HG03159 (cell line): ENCODE results near the gene SH2D7.
"Not testable (repeated sequence)": the region's sequence is repeated elsewhere in the genome, so short reads cannot be mapped to it uniquely, and the experiment has no call there.

Source experiments
- ATAC-seq: cut with Tn5 transposase; IDR thresholded peaks from one replicate; pipeline ENCODE4 v1.9.1; 2021; ENCODE audit warnings: mild to moderate bottlenecking, moderate library complexity; ENCODE audit not compliant: unreplicated experiment

Gene SH2D7

GRCh38 chr15:78133801-78134200 lies 41.4 kb downstream of the SH2D7 start:
- ATAC-seq = no peak

- ATAC-seq = no peak
Observed at GRCh38 chr15:78139578-78139977, 47.2 kb downstream of the SH2D7 start.

GRCh38 chr15:78140292-78140691 lies 47.9 kb downstream of the SH2D7 start:
- ATAC-seq = no peak

- ATAC-seq = no peak
Observed at GRCh38 chr15:78142332-78142731, 50.0 kb downstream of the SH2D7 start.

- no peak for ATAC-seq
Observed at GRCh38 chr15:78146425-78147154, 54.2 kb downstream of the SH2D7 start.

GRCh38 chr15:78147566-78147965 lies 55.2 kb downstream of the SH2D7 start:
- ATAC-seq = no peak

GRCh38 chr15:78148392-78149067 lies 56.2 kb downstream of the SH2D7 start:
- ATAC-seq = peak; percentile 4

GRCh38 chr15:78149068-78149804 lies 56.9 kb downstream of the SH2D7 start, which contains the start of gene IDH3A:
TSS of gene IDH3A (plus strand) at chr15:78149362. CDS start at chr15:78149404, 42 bp downstream.
- ATAC-seq = peak; percentile 75

GRCh38 chr15:78149805-78150751 lies 57.7 kb downstream of the SH2D7 start:
- peak; percentile 33 for ATAC-seq

GRCh38 chr15:78151075-78151474 lies 58.7 kb downstream of the SH2D7 start:
- not testable (repeated sequence) for ATAC-seq
